ENCODE measurements around the gene KLF15. TPM values are rescaled to one million over a fixed set of nuclear protein-coding genes. Genes with fewer than 3 reads are reported as not detected.
A peak's percentile ranks its signal among the peaks of the same experiment; 100 is the strongest.

The KLF15 gene
- total and polyA plus RNA-seq, 8 donors: 5.4 to 14.8 (median 9.7) TPM

DNA sequence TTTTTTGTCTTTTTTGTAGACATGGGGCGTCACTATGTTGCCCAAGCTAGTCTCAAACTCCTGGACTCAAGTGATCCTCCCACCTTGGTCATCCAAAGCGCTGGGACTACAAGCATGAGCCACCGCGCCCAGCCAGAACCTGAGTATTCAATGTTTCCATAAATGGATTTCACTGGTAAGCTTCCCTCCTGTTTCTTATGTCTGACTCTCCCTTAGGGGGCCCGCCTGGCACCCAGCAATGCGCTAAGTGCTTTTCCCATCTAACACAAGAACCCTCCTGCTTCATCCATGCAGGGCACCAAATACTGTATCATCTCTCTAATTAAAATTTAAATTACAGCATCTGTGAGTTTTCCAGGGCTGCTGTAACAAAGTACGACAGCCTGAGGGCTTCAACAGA, 44.9 kb downstream of the KLF15 start:
- intact Hi-C loops (cut with DNase I): no loop called here
- H3K4me1 ChIP-seq: no peaks in the 10 kb centered on the region

DNA sequence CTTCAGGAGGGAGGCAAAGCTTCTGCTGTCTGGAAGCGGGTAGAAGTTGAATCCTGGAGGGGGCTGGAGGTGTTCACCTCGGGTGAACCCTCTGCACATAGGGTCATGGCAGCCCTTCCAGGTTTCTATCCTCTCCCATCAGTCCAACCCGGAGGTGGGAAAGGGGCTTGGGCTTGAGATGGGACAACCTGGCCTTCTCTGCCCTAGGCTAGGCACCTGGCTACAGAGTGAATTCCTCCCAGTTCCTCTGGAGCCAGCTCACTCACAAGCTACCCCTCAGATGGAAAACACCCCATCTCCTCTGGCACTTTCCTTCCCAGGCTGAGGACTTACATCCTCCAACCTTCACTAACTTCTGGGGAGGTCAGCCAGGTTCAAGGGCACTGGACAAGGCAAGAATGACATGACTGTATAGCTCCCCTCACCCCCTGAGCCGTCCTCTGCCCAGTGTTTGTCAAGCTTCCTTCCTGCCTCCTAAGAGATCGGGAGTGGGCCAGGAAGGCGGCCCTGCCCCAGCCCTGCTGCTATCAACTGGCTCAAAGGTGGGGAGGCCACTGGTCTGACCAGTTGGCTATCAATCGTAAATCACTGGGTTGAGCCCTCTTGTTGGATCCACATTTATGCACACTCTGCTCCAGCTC, 45.8 kb downstream of the KLF15 start:
- TF ChIP-seq, protein P1, sequence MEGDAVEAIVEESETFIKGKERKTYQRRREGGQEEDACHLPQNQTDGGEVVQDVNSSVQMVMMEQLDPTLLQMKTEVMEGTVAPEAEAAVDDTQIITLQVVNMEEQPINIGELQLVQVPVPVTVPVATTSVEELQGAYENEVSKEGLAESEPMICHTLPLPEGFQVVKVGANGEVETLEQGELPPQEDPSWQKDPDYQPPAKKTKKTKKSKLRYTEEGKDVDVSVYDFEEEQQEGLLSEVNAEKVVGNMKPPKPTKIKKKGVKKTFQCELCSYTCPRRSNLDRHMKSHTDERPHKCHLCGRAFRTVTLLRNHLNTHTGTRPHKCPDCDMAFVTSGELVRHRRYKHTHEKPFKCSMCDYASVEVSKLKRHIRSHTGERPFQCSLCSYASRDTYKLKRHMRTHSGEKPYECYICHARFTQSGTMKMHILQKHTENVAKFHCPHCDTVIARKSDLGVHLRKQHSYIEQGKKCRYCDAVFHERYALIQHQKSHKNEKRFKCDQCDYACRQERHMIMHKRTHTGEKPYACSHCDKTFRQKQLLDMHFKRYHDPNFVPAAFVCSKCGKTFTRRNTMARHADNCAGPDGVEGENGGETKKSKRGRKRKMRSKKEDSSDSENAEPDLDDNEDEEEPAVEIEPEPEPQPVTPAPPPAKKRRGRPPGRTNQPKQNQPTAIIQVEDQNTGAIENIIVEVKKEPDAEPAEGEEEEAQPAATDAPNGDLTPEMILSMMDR (IDR thresholded peaks at IDR 0.05): no peak
- intact Hi-C loops (cut with DNase I): no loop called here
- Histone ChIP-seq H3K27me3 (no peaks in the 10 kb centered on the region), H3K27ac (no peak overlapping the region), H3K36me3 (no peaks in the 10 kb centered on the region), H3K4me3 (no peak overlapping the region), H3K9me3 (no peaks in the 10 kb centered on the region), H3K4me1 (no peaks in the 10 kb centered on the region)
- DNase-seq: peak in 1 of 4 donors; percentile 41
- ATAC-seq: no peak

More for the DNA sequence above, 44.9 kb downstream of the KLF15 start:
- no peak overlapping the region for H3K27ac ChIP-seq
- no peak overlapping the region for H3K4me3 ChIP-seq
- TF ChIP-seq, protein P1 (IDR thresholded peaks at IDR 0.05): no peak
- peak in 1 of 4 donors; percentile 12 for DNase-seq
- no peak for ATAC-seq
- no peaks in the 10 kb centered on the region for H3K36me3 ChIP-seq
- H3K27me3 ChIP-seq: no peaks in the 10 kb centered on the region
- H3K9me3 ChIP-seq: no peaks in the 10 kb centered on the region

DNA sequence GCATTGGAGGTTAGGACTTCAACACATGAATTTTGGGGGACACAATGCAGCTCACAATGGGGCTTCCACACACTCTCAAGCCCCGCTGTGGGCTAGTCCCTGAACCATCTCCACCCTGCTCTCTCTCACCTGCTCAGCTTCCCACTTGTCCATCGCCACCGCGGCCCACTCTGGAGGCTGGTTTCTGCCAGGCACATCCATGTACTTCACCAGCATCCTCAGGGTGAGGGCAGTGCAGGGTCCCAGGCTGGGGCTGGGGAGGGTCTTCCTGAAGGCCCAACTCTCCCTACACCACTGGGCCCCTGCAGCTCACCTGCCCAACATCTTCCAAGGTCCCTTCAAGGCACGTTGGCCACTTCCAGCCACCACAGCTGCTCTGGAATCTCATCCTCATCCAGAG, 46.4 kb downstream of the KLF15 start:
- intact Hi-C loops (cut with DNase I): no loop called here
- ATAC-seq (no peak), DNase-seq (peak in 1 of 4 donors; percentile 75)

DNA sequence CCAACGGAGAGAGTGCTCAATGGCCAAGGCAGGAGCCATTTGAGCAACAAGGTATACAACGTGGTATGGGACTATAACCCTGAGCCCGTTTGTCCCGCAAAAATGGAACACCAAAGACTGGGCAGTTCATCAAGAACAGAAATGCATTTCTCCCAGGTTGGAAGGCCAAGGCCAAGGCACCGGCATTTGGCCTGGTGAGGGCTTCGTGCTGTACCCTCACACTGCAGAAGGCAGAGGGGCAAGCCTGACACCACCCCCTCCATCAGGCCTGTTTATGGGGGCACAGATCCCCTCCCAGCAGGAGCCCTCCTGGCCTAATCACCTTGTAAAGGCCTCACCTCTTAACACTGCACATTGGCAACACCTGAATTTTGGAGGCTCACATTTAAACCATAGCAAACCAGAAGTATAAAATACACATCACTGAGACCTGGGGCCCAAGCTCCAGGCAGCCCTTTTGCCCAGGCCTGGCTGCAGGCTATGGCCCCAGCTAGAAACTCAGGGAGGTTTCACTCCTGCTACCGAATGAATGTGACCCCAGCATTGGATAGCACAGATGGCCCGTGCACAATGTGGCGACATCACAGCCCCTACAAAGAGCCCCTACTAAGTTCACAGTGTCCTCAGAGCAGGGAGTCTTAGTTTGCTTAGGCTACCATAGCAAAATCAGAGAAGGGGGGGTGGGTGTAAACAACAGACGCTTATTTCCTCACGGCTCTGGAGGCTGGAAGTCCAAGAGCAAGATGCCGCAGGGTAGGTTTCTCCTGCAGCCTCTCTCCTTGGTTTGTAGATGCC, 47.1 kb downstream of the KLF15 start:
- intact Hi-C loops (cut with DNase I): no loop called here
- Histone ChIP-seq H3K9me3 (no peaks in the 10 kb centered on the region), H3K27me3 (no peaks in the 10 kb centered on the region), H3K36me3 (no peaks in the 10 kb centered on the region), H3K4me3 (no peak overlapping the region), H3K4me1 (no peaks in the 10 kb centered on the region), H3K27ac (no peak overlapping the region)
- ATAC-seq (no peak), DNase-seq (peak in 1 of 4 donors; percentile 41)
- TF ChIP-seq, protein P1 (IDR thresholded peaks at IDR 0.05): no peak

More for the DNA sequence above, 46.4 kb downstream of the KLF15 start:
- Histone ChIP-seq H3K4me1 (no peaks in the 10 kb centered on the region), H3K36me3 (no peaks in the 10 kb centered on the region), H3K4me3 (no peak overlapping the region), H3K9me3 (no peaks in the 10 kb centered on the region), H3K27me3 (no peaks in the 10 kb centered on the region), H3K27ac (no peak overlapping the region)
- TF ChIP-seq, protein P1 (IDR thresholded peaks at IDR 0.05): no peak

DNA sequence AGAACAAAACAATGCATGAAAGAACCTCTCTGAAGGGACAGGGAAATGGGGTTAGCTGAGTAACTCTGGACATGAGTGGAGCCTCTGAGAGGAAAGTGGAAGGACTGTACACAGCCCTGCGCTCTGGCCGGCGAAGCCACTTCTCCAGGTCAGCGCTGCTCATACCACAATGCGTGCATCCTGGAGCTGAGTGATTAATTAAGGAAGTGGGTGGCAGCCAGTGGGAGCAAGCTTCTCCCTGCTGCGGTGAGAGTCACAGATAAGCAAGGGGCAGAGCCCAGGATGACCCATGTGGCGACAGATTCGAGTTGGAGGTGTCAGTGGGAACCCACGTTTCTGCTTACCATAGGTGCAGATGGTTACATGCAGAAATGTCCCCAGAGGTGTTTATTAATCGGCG, 48.0 kb downstream of the KLF15 start:
- Histone ChIP-seq H3K9me3 (peaks cover 0 to 2% of the 10 kb centered on the region in 2 donors), H3K27me3 (no peaks in the 10 kb centered on the region), H3K4me3 (no peak overlapping the region), H3K4me1 (no peaks in the 10 kb centered on the region), H3K36me3 (no peaks in the 10 kb centered on the region), H3K27ac (no peak overlapping the region)
- peak in 1 of 4 donors; percentile 24 for DNase-seq
- TF ChIP-seq, protein P1 (IDR thresholded peaks at IDR 0.05): no peak
- ATAC-seq: no peak
- intact Hi-C loops (cut with DNase I): no loop called here
